Measurements from ENCODE around the gene KPNB1. TPM values are rescaled to one million over a fixed set of nuclear protein-coding genes. Genes with fewer than 3 reads are reported as not detected.

KPNB1 gene
- total and polyA plus RNA-seq, 2 experiments from 2014 or later = 59.5 to 423 TPM

- H2AFZ ChIP-seq = no peak overlapping the region
- no peaks in the 10 kb centered on the region for H3K79me2 ChIP-seq (ENCODE audit: insufficient read depth)
- in situ Hi-C loops (cut with MboI) = no loop called here
- no peak for TF ChIP-seq EZH2 (IDR thresholded peaks at IDR 0.05; ENCODE audit: insufficient read depth, poor library complexity, severe bottlenecking)
- TF ChIP-seq EZH2phosphoT487 (IDR thresholded peaks at IDR 0.05; ENCODE audit: insufficient read depth, low read depth) = no peak
- H3K27me3 ChIP-seq (replicated peaks; ENCODE audit: insufficient read depth) = no peaks in the 10 kb centered on the region
- no peaks in the 10 kb centered on the region for H3K9me3 ChIP-seq (ENCODE audit: low read depth)
- H3K36me3 ChIP-seq (ENCODE audit: low read depth) = peaks cover 6% of the 10 kb centered on the region; the same call in 1 of the 2 replicates
- H3K27ac ChIP-seq = no peak overlapping the region
- H3K9me2 ChIP-seq (ENCODE audit: insufficient read depth) = no peaks in the 10 kb centered on the region
- no peak overlapping the region for H3K4me2 ChIP-seq (ENCODE audit: unreplicated experiment)
- peaks cover 6% of the 10 kb centered on the region for H3K4me1 ChIP-seq (ENCODE audit: insufficient read depth)
- DNase-seq = no peak
- no peak overlapping the region for H3K9ac ChIP-seq
- H3K4me3 ChIP-seq = no peak overlapping the region
- WGBS, 2 experiments (ENCODE audit: low coverage in 1 of 2, low lambda C conversion rate in 2 of 2, missing lambda C conversion rate in 2 of 2) = 73 to 79% methylated on average over 10 to 11 of the region's 11 CpGs
- H3F3A ChIP-seq (ENCODE audit: insufficient read depth) = no peaks in the 10 kb centered on the region; the same call in none of the 2 replicates
- H4K20me1 ChIP-seq (ENCODE audit: insufficient read depth) = no peaks in the 10 kb centered on the region
Observed at GRCh38 chr17:47696717-47697642, 47.3 kb downstream of the KPNB1 start.

GRCh38 chr17:47697906-47698711 lies 48.4 kb downstream of the KPNB1 start:
- WGBS, 2 experiments (ENCODE audit: low coverage in 1 of 2, low lambda C conversion rate in 2 of 2, missing lambda C conversion rate in 2 of 2) = 71 to 99% methylated on average over 6 to 9 of the region's 9 CpGs

DNA sequence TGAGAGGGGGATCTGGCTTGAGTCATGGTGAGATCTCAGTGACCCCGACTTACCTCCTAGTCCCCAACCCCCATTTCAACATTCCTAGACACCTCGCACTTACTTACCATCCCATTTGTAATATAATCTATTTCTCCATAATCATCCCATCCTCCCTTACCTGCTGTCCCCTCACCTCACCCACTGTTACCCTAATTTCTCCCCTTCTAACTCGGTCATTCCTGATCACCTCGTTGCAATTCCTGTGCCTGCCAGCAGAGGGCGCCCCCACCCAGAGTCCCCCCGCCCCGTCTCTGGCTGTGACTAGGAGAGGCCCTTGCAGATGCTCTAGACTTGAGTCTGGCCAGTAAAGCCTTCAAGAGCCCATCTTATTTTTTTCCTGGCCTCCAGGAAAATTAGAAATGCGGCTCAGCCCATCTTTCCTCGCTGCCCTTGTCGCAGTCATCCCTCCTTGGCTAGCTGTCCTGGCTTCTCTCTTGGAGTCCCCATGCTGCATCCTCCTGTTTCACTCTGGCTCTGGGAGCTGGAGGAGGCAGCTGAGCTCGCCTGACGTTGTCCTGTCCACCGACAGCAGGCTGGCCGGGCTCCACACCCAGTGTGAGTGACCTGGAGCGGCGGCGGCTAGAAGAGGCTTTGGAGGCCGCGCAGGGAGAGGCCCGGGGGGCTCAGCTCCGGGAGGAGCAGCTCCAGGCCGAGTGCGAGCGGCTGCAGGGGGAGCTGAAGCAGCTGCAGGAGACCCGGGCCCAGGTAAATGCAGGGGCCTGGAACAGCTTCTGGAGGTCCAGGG lies 49.2 kb downstream of the KPNB1 start:
- 43 to 56% methylated on average over 18 to 25 of the region's 25 CpGs for WGBS, 2 experiments (ENCODE audit: low coverage in 1 of 2, low lambda C conversion rate in 2 of 2, missing lambda C conversion rate in 2 of 2)
- Histone ChIP-seq H3K36me3 (ENCODE audit: low read depth) (peaks cover 6% of the 10 kb centered on the region; the same call in 1 of the 2 replicates), H3K4me3 (no peak overlapping the region), H3K4me2 (ENCODE audit: unreplicated experiment) (no peak overlapping the region), H3K9me2 (ENCODE audit: insufficient read depth) (no peaks in the 10 kb centered on the region), H3K79me2 (ENCODE audit: insufficient read depth) (no peaks in the 10 kb centered on the region), H3K27ac (no peak overlapping the region), H3K27me3 (replicated peaks; ENCODE audit: insufficient read depth) (no peaks in the 10 kb centered on the region), H4K20me1 (ENCODE audit: insufficient read depth) (no peaks in the 10 kb centered on the region), H2AFZ (no peak overlapping the region), H3K9me3 (ENCODE audit: low read depth) (no peaks in the 10 kb centered on the region), H3K4me1 (ENCODE audit: insufficient read depth) (no peaks in the 10 kb centered on the region), H3K9ac (no peak overlapping the region), H3F3A (ENCODE audit: insufficient read depth) (no peaks in the 10 kb centered on the region; the same call in 1 of the 2 replicates)
- no peak for TF ChIP-seq EZH2phosphoT487 (IDR thresholded peaks at IDR 0.05; ENCODE audit: insufficient read depth, low read depth)
- TF ChIP-seq EZH2 (IDR thresholded peaks at IDR 0.05; ENCODE audit: insufficient read depth, poor library complexity, severe bottlenecking) = no peak
- peak; percentile 70 for DNase-seq
- in situ Hi-C loops (cut with MboI) = no loop called here

More at GRCh38 chr17:47697906-47698711, 48.4 kb downstream of the KPNB1 start:
- Histone ChIP-seq H3K36me3 (ENCODE audit: low read depth) (peaks cover 6% of the 10 kb centered on the region; the same call in 1 of the 2 replicates), H3F3A (ENCODE audit: insufficient read depth) (no peaks in the 10 kb centered on the region; the same call in none of the 2 replicates), H3K4me3 (no peak overlapping the region), H3K27ac (no peak overlapping the region), H3K4me1 (ENCODE audit: insufficient read depth) (peaks cover 3% of the 10 kb centered on the region), H2AFZ (no peak overlapping the region), H3K9me2 (ENCODE audit: insufficient read depth) (no peaks in the 10 kb centered on the region), H4K20me1 (ENCODE audit: insufficient read depth) (no peaks in the 10 kb centered on the region), H3K4me2 (ENCODE audit: unreplicated experiment) (no peak overlapping the region), H3K9me3 (ENCODE audit: low read depth) (no peaks in the 10 kb centered on the region), H3K9ac (no peak overlapping the region), H3K79me2 (ENCODE audit: insufficient read depth) (no peaks in the 10 kb centered on the region), H3K27me3 (replicated peaks; ENCODE audit: insufficient read depth) (no peaks in the 10 kb centered on the region)
- TF ChIP-seq EZH2 (IDR thresholded peaks at IDR 0.05; ENCODE audit: insufficient read depth, poor library complexity, severe bottlenecking) = no peak
- no peak for TF ChIP-seq EZH2phosphoT487 (IDR thresholded peaks at IDR 0.05; ENCODE audit: insufficient read depth, low read depth)
- in situ Hi-C loops (cut with MboI) = no loop called here
- no peak for DNase-seq

DNA sequence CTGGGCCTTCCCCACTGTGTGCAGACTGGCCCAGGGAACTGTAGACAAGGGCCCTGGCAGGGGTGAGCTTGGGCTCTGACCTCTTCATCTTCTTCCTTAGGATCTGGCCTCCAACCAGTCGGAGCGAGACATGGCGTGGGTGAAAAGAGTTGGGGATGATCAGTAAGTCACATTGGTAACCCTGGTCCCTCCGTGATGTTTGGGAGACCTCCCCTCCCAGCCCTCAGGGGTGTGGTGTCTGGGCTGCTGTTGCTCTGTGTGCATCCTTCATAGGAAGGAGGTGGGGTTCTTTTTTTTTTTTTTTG lies 49.8 kb downstream of the KPNB1 start:
- Histone ChIP-seq H3K9ac (no peak overlapping the region), H3K79me2 (ENCODE audit: insufficient read depth) (no peaks in the 10 kb centered on the region), H3K4me2 (ENCODE audit: unreplicated experiment) (no peak overlapping the region), H3K4me3 (no peak overlapping the region), H2AFZ (no peak overlapping the region), H3K9me2 (ENCODE audit: insufficient read depth) (no peaks in the 10 kb centered on the region), H3K27ac (no peak overlapping the region), H4K20me1 (ENCODE audit: insufficient read depth) (no peaks in the 10 kb centered on the region), H3K4me1 (ENCODE audit: insufficient read depth) (no peaks in the 10 kb centered on the region), H3F3A (ENCODE audit: insufficient read depth) (no peaks in the 10 kb centered on the region; the same call in 1 of the 2 replicates), H3K36me3 (ENCODE audit: low read depth) (peaks cover 6% of the 10 kb centered on the region; the same call in 1 of the 2 replicates), H3K9me3 (ENCODE audit: low read depth) (no peaks in the 10 kb centered on the region), H3K27me3 (replicated peaks; ENCODE audit: insufficient read depth) (no peaks in the 10 kb centered on the region)
- WGBS, 2 experiments (ENCODE audit: low coverage in 1 of 2, low lambda C conversion rate in 2 of 2, missing lambda C conversion rate in 2 of 2) = 92 to 94% methylated on average over 4 of the region's 4 CpGs
- DNase-seq = no peak
- TF ChIP-seq EZH2phosphoT487 (IDR thresholded peaks at IDR 0.05; ENCODE audit: insufficient read depth, low read depth) (no peak), EZH2 (IDR thresholded peaks at IDR 0.05; ENCODE audit: insufficient read depth, poor library complexity, severe bottlenecking) (no peak)
- in situ Hi-C loops (cut with MboI) = no loop called here
